ENCODE measurements around the gene ABHD1.
"Not testable (repeated sequence)": the region's sequence is repeated elsewhere in the genome, so short reads cannot be mapped to it uniquely, and the experiment has no call there.

Gene ABHD1

GRCh38 chr2:27123302-27124150 is at the start of gene ABHD1:
ABHD1 (plus strand) TSS chr2:27123815; CDS start chr2:27123949, 134 bp downstream.
- DNase-seq (ENCODE audit: low spot score), result peak; percentile 53

GRCh38 chr2:27074738-27075565 is 48.7 kb upstream of the ABHD1 start:
- no peak for DNase-seq (ENCODE audit: low spot score)

GRCh38 chr2:27075566-27075871 is 48.1 kb upstream of the ABHD1 start:
- DNase-seq (ENCODE audit: low spot score), result not testable (repeated sequence)

- DNase-seq (ENCODE audit: low spot score), result no peak
Observed at GRCh38 chr2:27076323-27076722, 47.3 kb upstream of the ABHD1 start.

GRCh38 chr2:27077231-27077630 is 46.4 kb upstream of the ABHD1 start:
- no peak for DNase-seq (ENCODE audit: low spot score)

GRCh38 chr2:27078267-27079194 is 45.1 kb upstream of the ABHD1 start, which contains the start of gene EMILIN1:
EMILIN1 (plus strand) TSS chr2:27078615; CDS start chr2:27079066, 451 bp downstream.
- DNase-seq (ENCODE audit: low spot score), result no peak

- no peak for DNase-seq (ENCODE audit: low spot score)
Observed at GRCh38 chr2:27079233-27080139, 44.1 kb upstream of the ABHD1 start.

- no peak for DNase-seq (ENCODE audit: low spot score)
Observed at GRCh38 chr2:27080140-27080469, 43.5 kb upstream of the ABHD1 start.

GRCh38 chr2:27080603-27080936 is 43.0 kb upstream of the ABHD1 start:
- DNase-seq (ENCODE audit: low spot score), result no peak

GRCh38 chr2:27081984-27082772 is 41.4 kb upstream of the ABHD1 start:
- no peak for DNase-seq (ENCODE audit: low spot score)

GRCh38 chr2:27082773-27083409 is 40.7 kb upstream of the ABHD1 start:
- no peak for DNase-seq (ENCODE audit: low spot score)

- DNase-seq (ENCODE audit: low spot score), result no peak
Observed at GRCh38 chr2:27083410-27084296, 40.0 kb upstream of the ABHD1 start.

GRCh38 chr2:27084297-27085061 is 39.1 kb upstream of the ABHD1 start:
- DNase-seq (ENCODE audit: low spot score), result no peak

GRCh38 chr2:27085062-27085672 is 38.4 kb upstream of the ABHD1 start:
- no peak for DNase-seq (ENCODE audit: low spot score)

GRCh38 chr2:27085673-27086089 is 37.9 kb upstream of the ABHD1 start:
- peak; percentile 79 for DNase-seq (ENCODE audit: low spot score)

- DNase-seq (ENCODE audit: low spot score), result peak; percentile 93
Observed at GRCh38 chr2:27086090-27086723, 37.4 kb upstream of the ABHD1 start.

Measured in SW480 (cell line).